ENCODE measurements around the gene RALGPS2. TPM values are rescaled to one million over a fixed set of nuclear protein-coding genes. Genes with fewer than 3 reads are reported as not detected.

Gene RALGPS2
- total RNA-seq, 1 donor from 2014 or later: 33.9 TPM

GRCh38 chr1:178961868-178962267 lies 236.8 kb downstream of the RALGPS2 start:
- H3K9me3 Mint-ChIP-seq: peaks cover 3% of the 10 kb centered on the region
- no peak for DNase-seq (ENCODE audit: low read depth, low spot score)
- no peaks in the 10 kb centered on the region for H3K27me3 Mint-ChIP-seq (ENCODE audit: low read depth)
- no peak for TF ChIP-seq CTCF (conservative IDR thresholded peaks at IDR 0.05)
- H3K27ac Mint-ChIP-seq (ENCODE audit: unreplicated experiment): no peak overlapping the region
- H3K4me3 Mint-ChIP-seq: no peak overlapping the region
- no peaks in the 10 kb centered on the region for H3K36me3 Mint-ChIP-seq (ENCODE audit: low read depth)
- no peaks in the 10 kb centered on the region for H3K4me1 Mint-ChIP-seq

- no peaks in the 10 kb centered on the region for H3K27me3 Mint-ChIP-seq (ENCODE audit: low read depth)
- no peak for DNase-seq (ENCODE audit: low read depth, low spot score)
- H3K9me3 Mint-ChIP-seq: peaks cover 3% of the 10 kb centered on the region
- no peak overlapping the region for H3K4me3 Mint-ChIP-seq
- H3K27ac Mint-ChIP-seq (ENCODE audit: unreplicated experiment): no peak overlapping the region
- H3K4me1 Mint-ChIP-seq: no peaks in the 10 kb centered on the region
- no peaks in the 10 kb centered on the region for H3K36me3 Mint-ChIP-seq (ENCODE audit: low read depth)
- TF ChIP-seq CTCF (conservative IDR thresholded peaks at IDR 0.05): no peak
Measured at GRCh38 chr1:178962853-178963711, 238.0 kb downstream of the RALGPS2 start.

- DNase-seq (ENCODE audit: low read depth, low spot score): no peak
- no peaks in the 10 kb centered on the region for H3K4me1 Mint-ChIP-seq
Measured at GRCh38 chr1:178964469-178965330, 239.7 kb downstream of the RALGPS2 start.

GRCh38 chr1:178966312-178966711 lies 241.3 kb downstream of the RALGPS2 start:
- no peak for TF ChIP-seq CTCF (conservative IDR thresholded peaks at IDR 0.05)
- Mint-ChIP-seq H3K27me3 (ENCODE audit: low read depth) (no peaks in the 10 kb centered on the region), H3K9me3 (peaks cover 7% of the 10 kb centered on the region)

More at GRCh38 chr1:178964469-178965330, 239.7 kb downstream of the RALGPS2 start:
- H3K27me3 Mint-ChIP-seq (ENCODE audit: low read depth): no peaks in the 10 kb centered on the region
- H3K4me3 Mint-ChIP-seq: no peak overlapping the region
- no peak overlapping the region for H3K27ac Mint-ChIP-seq (ENCODE audit: unreplicated experiment)
- no peak for TF ChIP-seq CTCF (conservative IDR thresholded peaks at IDR 0.05)
- H3K36me3 Mint-ChIP-seq (ENCODE audit: low read depth): no peaks in the 10 kb centered on the region
- H3K9me3 Mint-ChIP-seq: peaks cover 6% of the 10 kb centered on the region

GRCh38 chr1:178969226-178969987 lies 244.4 kb downstream of the RALGPS2 start:
- DNase-seq (ENCODE audit: low read depth, low spot score): no peak
- H3K27me3 Mint-ChIP-seq (ENCODE audit: low read depth): no peaks in the 10 kb centered on the region
- no peak for TF ChIP-seq CTCF (conservative IDR thresholded peaks at IDR 0.05)

More at GRCh38 chr1:178966312-178966711, 241.3 kb downstream of the RALGPS2 start:
- Mint-ChIP-seq H3K4me1 (no peaks in the 10 kb centered on the region), H3K27ac (ENCODE audit: unreplicated experiment) (no peak overlapping the region), H3K36me3 (ENCODE audit: low read depth) (no peaks in the 10 kb centered on the region), H3K4me3 (no peak overlapping the region)
- no peak for DNase-seq (ENCODE audit: low read depth, low spot score)

More at GRCh38 chr1:178969226-178969987, 244.4 kb downstream of the RALGPS2 start:
- no peaks in the 10 kb centered on the region for H3K36me3 Mint-ChIP-seq (ENCODE audit: low read depth)
- peaks cover 19% of the 10 kb centered on the region for H3K4me1 Mint-ChIP-seq
- no peak overlapping the region for H3K4me3 Mint-ChIP-seq
- no peak overlapping the region for H3K27ac Mint-ChIP-seq (ENCODE audit: unreplicated experiment)
- H3K9me3 Mint-ChIP-seq: peaks cover 8% of the 10 kb centered on the region

All from neural crest cell (in vitro differentiated cells).